NCI-H1694 (cell line): ENCODE data around the gene CLBA1.

Source experiments
- DNase-seq: peaks from one replicate; lab custom pipeline; 2025; lab: John Stamatoyannopoulos, UW

CLBA1 gene

DNA sequence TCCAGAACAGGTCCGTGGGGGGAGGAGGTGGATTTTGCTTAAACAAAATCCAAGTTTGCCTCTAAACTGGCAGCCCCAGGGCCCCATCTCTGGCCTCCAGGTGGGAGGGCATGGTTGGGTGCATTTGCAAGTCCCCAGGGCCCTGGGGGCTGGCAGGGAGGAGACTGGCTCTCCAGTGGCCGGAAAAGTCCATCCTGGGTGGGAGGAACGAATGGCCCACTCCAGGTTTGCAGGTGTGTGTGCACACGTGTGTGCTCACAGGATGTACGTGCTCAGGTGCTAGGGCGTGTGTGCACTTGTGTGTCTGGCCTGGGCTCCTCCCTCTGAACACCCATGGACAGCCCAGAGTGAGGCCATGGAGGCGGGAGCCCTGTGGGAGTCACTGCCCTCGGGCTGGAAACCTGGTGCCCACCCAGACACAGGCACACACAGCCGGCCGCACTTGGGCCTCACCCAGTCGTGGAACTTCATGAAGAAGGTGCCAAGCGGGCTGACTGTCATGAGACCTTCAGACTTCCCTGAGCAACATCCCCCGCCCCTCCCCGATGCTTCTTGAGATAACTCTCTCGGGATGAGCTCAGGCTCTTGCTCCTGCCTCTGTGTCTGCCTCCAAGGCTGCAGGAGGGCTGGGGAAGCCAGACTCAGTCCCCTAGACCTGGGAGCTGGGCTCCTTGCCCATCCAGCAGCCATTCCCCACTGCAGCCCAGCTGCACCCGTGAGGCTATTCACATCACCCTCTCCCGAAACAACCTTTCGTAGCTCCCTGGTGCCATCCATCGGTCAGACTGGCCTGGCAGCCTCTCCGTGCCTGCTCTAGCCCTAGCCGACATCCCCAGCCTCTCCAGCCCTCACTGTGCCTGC lies 16.8 kb upstream of the CLBA1 start:
- DNase-seq = no peak

GRCh38 chr14:104969741-104970230 lies 15.8 kb upstream of the CLBA1 start:
- DNase-seq = no peak

DNA sequence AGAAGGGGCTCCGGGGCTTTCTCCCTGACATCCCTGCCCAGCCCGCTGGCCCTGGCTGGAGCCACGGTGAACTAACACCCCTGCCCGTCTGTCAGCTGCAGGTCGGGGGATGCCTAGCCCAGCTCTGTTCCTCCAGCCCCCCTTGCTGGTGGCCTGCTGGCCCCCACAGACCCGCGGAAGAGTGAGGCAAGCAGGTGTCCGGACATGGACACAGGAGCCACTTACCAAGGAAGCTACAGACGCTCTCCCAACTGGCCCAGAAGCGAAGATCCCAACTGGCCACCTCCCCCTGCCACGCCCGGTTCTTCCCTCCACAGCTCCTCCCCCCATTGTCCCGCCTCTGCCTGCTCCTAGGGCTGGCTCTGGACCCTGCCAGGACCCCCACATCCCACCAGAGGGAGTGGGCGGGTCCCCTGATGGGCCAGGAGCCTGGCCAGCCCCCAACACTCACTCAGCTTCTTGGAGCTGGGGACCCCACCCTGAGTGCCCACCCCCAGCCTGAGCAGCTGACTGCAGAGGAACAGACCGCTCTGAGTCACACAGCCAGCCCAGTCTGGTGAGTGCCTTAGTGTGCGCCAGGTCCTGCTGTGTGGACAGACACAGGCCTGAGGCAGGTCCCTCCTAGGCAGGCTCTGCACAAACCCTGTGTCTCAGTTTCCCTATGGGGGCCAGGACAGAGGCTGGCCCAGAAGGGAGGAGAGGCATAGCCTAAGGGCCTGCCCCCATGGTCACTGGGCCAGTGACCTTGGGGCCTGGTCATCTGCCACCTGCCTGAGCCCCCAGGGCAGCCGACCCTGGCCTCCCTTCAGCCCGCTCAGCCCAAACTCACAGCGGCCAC lies 15.1 kb upstream of the CLBA1 start:
- no peak for DNase-seq

DNA sequence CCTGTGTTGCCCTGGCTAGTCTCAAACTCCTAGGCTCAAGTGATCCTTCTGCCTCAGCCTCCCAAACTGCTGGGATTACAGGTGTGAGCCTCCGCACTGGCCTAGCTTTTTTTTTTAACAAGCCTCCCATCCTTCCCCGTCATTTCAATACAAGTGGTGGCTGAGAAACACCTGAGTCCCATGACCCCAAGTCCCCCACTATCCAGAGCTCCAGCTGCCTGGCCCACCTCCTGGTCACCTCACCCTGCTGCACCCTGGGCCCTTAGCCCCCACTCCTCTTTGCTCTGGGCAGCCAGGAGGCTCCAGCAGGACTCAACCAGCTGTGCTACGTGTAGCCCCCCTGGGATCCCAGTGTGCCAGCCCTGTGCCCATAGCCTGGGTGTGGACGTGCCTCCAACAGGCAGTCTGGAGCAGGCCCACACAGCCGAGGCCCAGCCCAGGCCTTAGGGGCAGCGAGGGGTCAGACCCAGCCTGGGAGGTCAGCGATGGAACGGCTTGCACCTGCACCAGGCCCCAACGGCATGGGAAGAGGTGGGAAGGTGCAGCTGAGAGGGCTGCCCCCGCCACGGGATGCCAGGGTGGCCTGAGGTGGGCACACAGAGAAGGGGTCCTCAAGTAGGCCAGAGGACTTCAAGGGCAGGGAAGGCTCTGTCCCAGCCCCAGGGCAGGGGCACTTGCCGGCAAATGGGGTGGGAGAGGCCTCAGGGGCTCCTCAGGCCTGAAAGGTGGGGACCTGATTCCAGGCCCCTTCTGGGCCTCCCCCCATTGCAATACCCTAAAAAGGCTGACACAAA lies 13.9 kb upstream of the CLBA1 start:
- DNase-seq = no peak

GRCh38 chr14:104972301-104973134 lies 13.1 kb upstream of the CLBA1 start:
- DNase-seq = no peak

GRCh38 chr14:104973135-104973384 lies 12.5 kb upstream of the CLBA1 start:
- peak; percentile 39 for DNase-seq

DNA sequence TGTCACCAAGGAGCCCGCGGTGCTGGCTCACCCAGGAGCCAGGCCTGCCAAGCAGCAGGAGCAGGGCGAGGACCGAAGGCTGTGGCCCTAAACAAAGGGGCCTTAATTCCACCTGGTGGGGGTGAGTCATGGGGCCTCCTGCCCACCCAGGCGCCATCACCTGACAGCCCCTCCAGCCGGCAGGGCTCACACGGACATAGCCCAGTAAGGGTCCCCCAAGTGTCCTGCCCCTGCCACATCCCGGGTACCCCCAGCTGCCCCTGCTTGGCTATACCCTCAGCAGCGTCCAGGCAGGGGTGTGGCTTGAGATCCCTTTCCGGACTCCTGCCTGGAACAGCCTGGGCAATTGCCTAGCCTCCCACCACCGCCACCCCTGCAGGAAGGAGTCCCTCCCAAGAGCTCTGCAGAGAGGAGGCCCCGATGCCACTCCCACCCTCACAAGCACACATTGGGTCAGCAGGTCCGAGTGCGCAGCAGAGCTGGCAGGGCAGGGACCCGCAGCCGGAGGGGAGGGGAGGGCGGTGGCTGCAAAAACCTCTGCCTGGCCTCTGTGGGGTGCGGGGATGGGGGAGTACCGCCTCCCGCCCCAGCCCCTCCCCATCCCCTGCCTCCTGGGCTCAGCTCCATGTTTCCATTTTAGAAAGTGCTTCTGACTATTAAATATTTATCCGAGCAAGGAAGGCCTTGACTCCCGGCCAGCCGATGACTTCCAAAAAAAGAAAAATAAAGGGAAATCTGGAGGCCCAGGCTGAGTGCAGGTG lies 12.0 kb upstream of the CLBA1 start:
- DNase-seq = peak; percentile 18

DNA sequence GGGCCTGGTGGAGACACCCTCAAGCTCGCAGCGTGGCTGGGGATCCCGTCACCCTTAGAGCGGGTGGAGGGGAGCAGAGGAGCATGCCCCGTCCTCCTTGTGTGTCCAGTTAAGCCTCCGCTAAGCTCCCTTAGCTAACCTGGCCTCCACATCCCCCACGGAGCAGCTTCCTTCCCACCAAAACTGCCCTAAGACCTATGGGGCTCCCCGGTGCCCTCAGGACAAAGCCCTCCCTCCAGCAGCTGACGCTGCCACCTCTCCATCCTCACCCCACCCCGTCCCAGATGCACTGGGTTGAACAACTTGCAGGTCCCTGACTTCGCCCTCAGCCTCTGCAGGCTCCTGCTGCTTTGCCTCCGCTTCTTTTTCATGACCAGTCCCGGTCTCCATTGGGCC lies 11.4 kb upstream of the CLBA1 start:
- no peak for DNase-seq

- DNase-seq = no peak
These were observed 10.8 kb upstream of the CLBA1 start for GRCh38 chr14:104974665-104975390.

GRCh38 chr14:104975481-104976197 lies 9.9 kb upstream of the CLBA1 start:
- DNase-seq = peak; percentile 33

- DNase-seq = peak; percentile 84
These were observed 9.2 kb upstream of the CLBA1 start for GRCh38 chr14:104976198-104977007.

GRCh38 chr14:104977008-104977680 lies 8.4 kb upstream of the CLBA1 start:
- DNase-seq = no peak

DNA sequence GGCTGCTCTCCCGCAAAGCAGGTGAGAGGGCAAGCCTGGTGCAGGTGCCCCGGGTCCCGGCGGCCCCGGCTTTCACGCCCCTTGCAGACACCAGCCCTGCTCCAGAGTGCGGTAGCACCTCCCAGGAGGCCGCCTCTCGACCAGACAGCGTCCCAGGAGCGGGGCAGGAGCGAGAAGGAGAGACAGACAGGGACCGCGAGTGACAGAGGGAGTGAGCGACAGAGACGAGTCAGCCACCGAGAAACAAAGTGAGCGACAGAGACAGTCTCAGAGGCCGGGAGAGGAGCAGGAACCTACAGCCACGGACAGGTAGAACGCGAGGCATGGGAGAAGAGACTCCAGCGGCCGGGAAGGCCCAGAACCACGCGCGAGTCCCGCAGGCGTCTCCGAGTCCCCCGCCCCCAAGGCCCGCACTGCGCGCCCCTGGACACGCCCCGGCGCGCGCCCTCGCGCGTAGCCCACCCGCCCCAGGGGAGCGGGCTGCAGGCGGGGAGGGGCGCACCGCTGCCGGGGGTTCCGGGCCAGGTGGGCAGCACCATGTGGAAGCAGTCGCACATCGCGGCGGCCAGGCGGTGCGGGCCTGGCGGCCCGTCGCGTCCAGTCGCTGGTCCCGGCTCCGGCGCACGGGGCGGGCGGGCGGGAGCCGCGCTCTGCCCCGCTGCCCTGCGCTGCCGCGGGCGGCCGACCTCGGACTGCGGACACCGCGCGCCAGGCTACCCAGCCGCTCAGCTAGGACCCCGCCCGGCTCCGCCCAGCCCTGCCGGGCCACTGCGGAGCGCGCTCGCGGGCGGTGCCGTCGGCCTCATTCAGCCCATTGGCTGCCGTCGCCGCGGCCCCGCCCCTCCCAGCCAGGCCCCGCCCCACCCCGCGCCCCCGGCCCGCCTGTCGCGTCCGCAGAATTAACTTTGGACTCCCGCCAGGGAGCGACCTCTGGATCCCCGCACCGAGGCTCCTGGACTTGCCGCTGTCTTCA lies 7.6 kb upstream of the CLBA1 start, which contains the start of gene AHNAK2:
Gene AHNAK2 (minus strand): TSS at position 694 of the 973 bp plus-strand sequence. CDS start 137 bp downstream, at position 557.
- peak; percentile 63 for DNase-seq

- DNase-seq = no peak
These were observed 6.6 kb upstream of the CLBA1 start for GRCh38 chr14:104978746-104979691.
